Gastrocnemius medialis (tissue), 4 donors: ENCODE results near the gene PTPRN2.

Experiments used
- POLR2A ChIP-seq, 2 donors: fragments of 450-650 bp; IDR thresholded peaks; one replicate each; pipeline ENCODE4 v1.6.1; 2017; ENCODE audit warnings: antibody characterized with exemption in 2 of 2, mild to moderate bottlenecking in 2 of 2, moderate library complexity in 2 of 2
- TF ChIP-seq, protein P1 (sequence below), 5 experiments: fragments of 450-650 bp in 3 of 5; fragments of 200-600 bp in 2 of 5; sonication (generic) in 2 of 5; IDR thresholded peaks in 4 of 5; conservative IDR thresholded peaks in 1 of 5; 1 replicate in 4 of 5; 2 replicates in 1 of 5; pipeline ENCODE4 v1.5.1; 2016 to 2019; ENCODE audit warnings: antibody characterized with exemption in 5 of 5, mild to moderate bottlenecking in 3 of 5, moderate library complexity in 3 of 5

GRCh38 chr7:157543791-157544190 lies 1043.8 kb downstream of the PTPRN2 start:
- TF ChIP-seq, protein P1, sequence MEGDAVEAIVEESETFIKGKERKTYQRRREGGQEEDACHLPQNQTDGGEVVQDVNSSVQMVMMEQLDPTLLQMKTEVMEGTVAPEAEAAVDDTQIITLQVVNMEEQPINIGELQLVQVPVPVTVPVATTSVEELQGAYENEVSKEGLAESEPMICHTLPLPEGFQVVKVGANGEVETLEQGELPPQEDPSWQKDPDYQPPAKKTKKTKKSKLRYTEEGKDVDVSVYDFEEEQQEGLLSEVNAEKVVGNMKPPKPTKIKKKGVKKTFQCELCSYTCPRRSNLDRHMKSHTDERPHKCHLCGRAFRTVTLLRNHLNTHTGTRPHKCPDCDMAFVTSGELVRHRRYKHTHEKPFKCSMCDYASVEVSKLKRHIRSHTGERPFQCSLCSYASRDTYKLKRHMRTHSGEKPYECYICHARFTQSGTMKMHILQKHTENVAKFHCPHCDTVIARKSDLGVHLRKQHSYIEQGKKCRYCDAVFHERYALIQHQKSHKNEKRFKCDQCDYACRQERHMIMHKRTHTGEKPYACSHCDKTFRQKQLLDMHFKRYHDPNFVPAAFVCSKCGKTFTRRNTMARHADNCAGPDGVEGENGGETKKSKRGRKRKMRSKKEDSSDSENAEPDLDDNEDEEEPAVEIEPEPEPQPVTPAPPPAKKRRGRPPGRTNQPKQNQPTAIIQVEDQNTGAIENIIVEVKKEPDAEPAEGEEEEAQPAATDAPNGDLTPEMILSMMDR (IDR thresholded peaks at IDR 0.05 in 4 of 5, conservative IDR thresholded peaks at IDR 0.05 in 1 of 5): no peak
- no peak for TF ChIP-seq POLR2A (IDR thresholded peaks at IDR 0.05)
